HG02798 (cell line): ENCODE measurements around the gene INA.

ENCODE experiments used
- ATAC-seq: cut with Tn5 transposase; IDR thresholded peaks from one replicate; pipeline ENCODE4 v1.9.1; 2021; ENCODE audit warnings: mild to moderate bottlenecking; ENCODE audit not compliant: unreplicated experiment, poor library complexity

The INA gene

DNA sequence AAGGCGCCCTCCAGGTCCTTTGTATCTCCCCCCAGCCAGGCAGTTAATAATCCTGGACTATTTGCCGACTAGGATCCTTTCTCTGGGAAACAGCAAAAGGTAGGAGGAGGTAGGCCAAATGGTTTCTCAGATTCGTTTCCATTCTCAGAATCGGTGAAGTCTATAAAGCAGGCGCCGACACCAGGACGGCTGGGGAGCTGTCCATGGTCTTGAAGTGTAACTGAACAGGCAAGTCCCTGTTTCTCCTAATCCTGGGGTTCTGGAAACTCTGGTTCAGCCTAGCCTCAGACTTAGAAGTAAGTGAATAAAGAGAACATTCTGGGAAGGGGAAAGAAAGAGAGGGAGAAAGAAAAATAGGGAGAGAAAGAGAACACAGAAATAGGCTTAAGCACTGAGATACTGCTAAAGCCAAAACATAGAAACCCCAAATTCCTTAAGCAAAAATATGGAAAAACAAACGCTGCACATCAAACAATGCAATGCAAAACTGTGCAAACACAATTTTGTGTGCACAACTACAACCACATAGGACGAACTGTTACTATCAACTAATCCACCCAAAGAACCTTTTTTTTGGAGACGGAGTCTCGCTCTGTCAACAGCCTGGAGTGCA lies 11.1 kb upstream of the INA start:
- no peak for ATAC-seq

DNA sequence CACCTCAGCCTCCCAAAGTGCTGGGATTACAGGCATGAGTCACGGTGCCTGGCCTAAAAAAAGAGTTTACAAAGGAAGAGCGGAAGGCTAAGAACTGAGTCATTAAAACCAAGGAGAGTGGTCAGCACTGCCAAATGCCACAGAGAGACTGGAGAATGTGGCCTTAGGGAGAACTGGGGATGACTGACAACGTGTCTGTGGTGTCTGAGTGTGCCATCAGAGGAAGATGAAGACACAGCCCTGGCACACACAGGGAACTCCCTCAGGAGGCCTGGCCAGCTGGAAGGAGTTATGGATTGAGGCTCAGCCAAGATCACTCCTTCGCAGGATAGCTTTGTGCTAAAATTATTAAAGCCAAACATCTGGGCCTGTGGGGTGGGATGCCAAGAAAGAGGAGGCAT lies 3.9 kb upstream of the INA start:
- no peak for ATAC-seq

DNA sequence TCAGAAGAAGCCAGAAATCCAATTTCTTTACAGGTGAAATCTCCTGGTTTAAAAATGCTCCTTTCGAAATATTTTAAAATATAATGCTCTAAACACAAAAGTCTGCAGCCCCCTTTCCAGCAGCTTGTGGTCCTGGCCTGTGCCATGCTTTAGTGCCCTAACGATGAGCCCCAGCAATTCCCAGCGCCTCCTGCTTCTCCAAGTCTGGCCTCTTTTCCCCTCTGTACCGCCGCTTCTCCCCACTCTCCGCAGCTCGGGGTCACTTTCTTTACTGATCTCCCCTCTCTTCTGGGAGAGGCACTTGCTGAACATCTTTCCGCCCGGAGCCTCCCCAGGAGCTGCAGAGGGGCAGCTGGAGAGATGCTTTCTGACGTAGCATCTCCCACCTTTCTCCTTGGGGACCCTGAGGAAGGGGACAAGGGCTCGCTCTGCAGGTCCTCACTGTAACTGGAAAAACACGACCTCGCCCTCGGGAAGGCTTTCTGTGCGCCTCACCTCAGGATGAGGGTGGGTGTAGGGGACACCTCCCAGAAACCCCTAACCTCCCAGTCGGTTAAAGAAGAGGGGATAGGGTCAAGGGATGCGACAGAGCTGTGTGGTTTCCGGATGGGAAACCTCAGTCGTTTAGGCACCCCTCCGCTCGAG lies 565 bp upstream of the INA start:
- ATAC-seq: no peak

DNA sequence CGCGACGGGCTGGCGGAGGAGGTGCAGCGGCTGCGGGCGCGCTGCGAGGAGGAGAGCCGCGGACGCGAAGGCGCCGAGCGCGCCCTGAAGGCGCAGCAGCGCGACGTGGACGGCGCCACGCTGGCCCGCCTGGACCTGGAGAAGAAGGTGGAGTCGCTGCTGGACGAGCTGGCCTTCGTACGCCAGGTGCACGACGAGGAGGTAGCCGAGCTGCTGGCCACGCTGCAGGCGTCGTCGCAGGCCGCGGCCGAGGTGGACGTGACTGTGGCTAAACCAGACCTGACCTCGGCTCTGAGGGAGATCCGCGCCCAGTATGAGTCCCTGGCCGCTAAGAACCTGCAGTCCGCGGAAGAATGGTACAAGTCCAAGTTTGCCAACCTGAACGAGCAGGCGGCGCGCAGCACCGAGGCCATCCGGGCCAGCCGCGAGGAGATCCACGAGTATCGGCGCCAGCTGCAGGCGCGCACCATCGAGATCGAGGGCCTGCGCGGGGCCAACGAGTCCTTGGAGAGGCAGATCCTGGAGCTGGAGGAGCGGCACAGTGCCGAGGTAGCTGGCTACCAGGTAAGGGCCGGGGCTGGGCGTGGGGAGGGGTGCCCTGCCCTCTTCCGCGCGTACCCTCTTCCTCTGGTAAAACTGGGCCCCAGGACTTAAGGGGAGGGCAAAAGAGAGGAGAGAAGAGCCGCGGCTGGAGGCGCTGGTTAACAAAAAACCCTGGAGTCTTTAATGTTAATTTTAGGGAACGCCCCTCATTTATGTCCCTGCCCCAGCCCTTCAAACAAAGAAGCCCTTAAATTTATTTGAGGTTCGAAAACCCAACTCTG lies 987 bp downstream of the INA start:
- ATAC-seq: no peak

DNA sequence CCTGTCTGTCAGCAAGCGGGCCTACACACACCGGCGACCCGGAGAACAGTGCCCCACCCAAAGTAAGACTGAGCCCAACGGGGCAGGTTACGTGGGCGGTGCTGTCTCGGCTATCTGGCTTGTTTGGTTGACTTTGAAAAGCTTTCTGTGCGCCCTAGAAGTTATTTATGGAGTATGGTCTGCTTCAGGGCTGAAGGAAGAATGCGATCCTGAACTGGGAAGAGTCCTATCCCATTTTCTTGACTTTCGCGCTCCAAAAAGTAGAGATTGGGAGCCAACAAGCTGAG lies 1.5 kb downstream of the INA start:
- ATAC-seq: no peak

DNA sequence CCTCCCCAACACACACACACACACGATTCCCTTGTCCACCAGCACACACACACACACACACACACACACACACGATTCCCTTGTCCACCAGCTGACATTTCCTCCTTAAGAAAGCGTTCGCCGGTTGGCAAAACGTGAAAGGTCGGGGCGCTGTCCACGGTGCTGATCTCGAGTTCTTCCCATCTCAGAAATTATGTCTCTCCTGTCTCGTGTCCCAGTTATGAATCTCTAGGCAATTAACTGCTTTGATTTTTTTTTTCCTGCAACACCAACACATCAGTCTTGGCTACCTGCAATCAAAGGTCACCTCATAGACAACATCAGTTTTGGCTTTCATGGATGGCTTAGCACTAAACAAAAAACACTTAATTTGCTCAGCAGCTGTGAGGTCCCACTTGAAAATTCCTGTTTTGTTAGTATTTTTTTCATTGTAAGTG lies 1.9 kb downstream of the INA start:
- no peak for ATAC-seq

DNA sequence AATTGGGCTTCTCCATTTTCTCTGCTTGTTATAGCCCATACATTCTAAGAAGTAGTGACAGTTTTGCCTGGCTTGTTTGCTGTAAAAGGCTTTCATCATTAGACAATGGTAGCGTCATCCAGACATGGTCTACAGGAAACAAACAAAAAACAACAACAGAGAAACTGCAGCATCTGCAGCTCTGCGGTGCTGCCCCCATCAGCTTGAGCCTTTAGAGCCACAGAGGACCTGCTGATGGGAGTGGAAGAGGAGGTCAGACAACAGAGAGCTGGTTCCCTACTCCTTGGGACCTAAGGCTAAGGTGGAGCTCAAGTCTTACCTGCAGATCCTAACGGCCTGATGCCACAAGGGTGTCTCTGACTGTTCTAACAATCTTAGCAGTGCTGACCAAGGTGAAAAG lies 3.1 kb downstream of the INA start:
- no peak for ATAC-seq

DNA sequence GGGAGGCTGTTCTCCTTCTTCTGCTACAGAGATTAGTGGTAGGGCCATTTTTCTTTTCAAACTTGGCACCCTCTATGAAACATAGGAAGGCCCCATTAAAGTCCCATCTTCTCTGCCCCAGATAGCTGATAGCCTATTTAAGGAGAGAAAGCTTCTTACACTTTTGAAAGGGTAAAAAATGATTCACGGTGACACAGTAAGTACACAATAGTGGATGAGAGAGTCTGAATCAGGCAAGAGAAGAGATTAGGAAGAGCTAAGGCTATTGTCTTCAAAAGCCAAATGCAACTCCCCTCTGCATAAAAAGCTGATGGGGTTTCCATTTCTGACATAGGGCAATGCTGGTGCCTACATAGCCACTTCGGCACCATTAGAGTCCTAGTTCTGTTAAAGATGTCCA lies 3.6 kb downstream of the INA start:
- no peak for ATAC-seq

DNA sequence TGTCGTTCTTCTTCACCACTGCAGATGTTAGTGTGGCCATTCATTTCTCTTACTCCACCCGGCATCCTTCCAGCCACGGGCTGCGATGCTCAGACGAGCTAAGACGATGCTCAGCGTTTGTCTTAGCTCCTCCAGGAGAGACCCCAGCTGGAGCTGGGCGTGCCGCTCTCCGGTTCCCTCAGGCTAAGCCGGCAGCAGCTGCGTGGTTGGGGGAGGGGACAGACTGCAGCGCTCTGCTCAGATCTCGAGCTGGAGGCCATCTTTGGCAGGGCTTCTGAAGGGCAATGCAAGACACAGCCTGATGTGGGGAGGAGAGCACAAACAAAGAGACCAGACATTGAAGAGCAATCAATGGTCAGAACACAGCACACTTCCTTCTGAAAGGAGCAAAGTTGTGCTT lies 4.8 kb downstream of the INA start:
- ATAC-seq: no peak

DNA sequence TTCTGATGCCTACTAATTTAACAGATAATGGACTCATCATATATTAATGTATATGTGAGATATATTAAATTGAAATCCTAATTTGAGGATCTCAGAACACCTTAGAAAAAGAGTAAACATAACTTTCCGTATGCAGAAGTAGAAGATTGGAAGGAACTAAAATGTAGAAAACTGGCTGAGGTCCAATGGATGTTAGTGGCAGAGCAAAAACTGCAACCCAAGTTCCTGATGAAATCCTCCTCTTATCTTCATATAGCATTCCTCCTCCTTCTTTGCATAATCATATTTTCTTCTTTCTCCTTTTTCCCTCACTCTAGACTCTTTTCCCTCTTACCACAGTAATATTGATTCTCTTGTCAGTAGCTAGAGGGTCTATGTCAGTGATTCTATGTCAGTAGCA lies 6.0 kb downstream of the INA start:
- no peak for ATAC-seq

DNA sequence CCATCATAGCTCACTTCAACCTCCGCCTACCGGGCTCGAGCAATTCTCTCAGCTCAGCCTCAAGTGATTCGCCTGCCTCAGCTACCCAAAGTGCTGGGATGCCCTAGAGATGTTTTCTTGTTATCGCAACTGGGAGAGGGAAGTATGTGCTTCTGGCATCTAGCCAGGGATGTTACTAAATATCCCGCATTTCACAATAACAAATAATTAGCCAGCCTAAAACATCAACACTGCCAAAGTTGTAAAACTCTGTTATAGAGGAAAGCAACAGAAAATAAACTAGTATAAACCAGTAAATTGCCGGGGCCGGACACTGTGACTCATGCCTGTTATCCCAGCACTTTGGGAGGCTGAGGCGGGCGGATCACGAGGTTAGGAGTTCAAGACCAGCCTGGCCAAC lies 7.2 kb downstream of the INA start:
- no peak for ATAC-seq

DNA sequence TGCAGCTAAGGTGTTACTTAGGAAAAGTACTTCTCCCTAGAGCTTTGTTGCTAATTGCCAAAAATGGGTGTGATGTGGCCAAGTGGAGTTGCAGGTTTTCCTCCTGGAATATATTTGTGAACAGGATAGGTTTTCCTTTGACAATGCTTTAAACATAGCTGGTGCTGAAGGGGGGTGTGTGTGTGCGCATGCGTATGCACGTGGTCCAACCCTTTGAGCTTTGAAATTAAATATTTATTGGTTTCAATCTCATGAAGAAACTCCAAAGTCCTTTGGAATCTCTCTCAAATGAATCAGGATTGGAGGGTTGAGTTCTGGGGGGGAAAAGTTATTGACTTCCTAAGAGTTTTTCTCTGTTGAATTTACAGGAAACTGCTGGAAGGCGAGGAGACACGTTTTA lies 11.1 kb downstream of the INA start:
- ATAC-seq: no peak

DNA sequence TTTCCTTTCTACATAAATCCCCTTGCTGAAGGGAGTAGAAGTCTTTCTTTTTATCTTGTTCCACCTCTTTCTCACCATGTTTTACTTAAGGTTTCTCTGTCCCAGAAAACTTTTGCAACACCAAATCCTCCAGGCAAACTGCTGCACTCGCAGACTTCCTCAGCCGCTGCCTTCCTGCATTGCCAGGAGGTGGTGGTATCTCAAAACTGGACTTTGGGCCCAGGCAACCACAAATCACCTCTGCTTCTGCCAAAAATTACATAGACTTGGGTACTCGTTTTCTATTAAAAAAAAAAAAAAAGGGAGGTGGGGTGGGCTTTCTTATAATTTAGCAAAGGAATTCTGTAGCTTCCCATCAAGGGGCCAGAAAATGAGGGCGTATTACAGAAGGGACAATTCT lies 14.7 kb downstream of the INA start:
- ATAC-seq: no peak

DNA sequence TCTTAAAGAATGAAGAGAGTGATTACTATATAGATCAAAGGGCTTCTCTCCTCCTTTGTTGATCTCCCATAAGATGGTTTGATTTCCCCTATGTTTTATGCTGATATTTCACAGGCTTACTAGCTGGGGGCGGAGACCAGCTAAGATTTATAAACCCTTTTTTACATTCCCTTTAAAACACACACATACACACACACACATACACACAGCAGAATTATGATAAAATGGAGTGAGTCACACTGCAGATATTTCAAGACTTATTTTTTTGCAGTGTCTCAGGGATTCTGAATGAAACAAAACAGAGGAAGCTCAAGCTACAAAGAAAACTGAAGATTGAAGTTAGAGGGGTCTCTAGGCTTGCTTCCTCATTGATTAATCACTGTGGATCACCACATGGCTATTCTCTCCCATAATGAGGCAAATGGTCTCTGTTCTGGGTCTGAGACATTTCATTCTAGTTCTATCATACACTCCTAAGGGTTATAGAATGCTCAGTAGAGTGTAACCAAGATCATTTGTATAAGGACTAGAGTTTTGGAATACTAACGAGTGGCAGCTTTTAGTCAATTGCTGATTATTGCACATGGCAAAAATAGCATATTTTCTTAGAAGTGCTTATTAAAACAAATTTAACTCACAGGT lies 18.6 kb downstream of the INA start:
- ATAC-seq: no peak

DNA sequence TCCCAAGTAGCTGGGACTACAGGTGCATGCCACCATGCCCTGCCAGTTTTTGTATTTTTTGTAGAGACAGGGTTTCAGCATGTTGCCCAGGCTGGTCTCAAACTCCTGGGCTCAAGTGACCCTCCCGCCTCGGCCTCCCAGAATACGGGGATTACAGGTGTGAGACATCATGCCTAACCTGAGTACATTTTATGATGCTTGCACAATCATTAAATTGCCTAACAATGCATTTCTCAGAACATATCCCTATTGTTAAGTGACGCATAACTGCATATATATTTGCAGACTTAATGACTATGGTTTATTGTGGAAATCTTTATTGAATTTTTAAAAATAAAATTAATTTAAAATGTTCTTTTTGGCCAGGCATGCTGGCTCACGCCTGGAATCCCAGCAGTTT lies 30.7 kb downstream of the INA start:
- no peak for ATAC-seq

DNA sequence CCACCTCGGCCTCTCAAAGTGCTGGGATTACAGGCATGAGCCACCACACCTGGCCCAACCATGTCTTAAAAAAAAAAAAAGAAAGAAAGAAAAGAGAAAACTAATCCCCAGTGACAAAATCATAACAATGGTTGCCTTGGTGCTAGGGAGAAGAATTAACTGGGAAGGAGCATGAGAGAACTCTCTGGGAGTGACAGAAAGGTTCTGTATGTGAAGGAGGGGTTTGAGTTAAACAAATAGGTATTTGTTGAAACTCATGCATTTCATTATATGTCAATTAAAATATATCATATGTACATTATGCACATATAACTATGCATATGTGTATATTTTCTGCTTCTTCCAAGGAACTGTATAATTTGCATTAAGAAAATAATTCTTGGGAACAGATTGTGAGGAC lies 33.3 kb downstream of the INA start:
- no peak for ATAC-seq

DNA sequence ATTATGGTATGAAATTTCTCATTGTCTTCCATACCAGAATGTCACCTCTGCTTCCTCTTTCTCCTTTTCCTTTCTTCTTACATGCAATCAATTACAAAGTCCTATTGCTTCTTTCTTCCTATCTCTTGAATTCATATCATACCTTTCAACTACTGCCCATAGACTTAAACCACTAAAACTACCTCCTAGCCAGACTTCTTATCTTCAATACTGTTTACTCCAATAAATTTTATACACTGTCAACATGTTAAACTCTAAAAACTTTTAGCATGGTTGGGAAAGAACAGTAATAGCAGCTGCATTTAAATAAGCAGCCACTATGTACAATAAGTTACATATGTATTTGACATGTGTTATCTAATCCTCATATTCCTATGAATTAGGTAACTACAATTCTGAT lies 39.1 kb downstream of the INA start:
- ATAC-seq: no peak

DNA sequence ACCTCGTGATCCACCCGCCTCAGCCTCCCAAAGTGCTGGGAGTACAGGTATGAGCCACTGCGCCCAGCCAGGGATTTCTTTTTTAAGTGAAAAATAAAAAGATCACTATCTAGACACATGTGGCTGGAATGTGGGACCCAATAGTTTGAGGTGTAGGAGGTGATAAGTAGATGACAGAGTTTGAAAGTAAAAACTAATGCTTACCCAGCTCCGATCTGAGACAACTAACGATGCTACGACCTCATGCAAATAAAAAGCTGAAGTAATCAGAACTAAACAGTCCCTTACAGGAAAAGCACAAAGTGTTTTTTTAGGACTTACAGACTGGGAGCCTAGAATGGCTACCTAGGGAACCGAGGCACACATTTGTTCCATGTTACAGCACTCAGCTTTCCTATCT lies 51.0 kb downstream of the INA start:
- no peak for ATAC-seq

DNA sequence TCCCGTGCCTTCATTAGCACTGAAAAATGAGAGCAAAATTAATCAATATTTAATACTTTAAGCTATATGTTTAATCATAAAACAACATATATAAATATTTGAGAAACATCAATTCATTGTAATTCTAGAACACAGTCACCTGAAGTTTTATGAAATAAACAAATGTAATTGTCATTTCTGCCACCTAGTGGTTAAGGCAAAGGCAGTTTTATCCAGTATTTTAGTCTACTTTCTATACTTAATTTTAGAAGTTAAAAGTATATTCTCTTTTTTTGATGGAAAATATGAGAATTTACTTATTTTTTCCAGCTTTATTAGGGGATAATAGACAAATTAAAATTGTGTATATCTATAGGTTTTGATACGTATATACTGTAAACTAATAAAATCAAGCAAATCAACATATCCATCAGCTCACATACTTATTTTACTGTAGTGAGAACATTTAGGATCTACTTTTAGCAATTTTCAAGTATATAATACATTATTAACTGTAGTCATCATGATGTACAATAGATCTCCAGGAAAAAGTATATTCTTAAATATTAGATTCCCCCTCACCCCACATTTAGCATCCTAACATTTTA lies 57.1 kb downstream of the INA start:
- no peak for ATAC-seq

DNA sequence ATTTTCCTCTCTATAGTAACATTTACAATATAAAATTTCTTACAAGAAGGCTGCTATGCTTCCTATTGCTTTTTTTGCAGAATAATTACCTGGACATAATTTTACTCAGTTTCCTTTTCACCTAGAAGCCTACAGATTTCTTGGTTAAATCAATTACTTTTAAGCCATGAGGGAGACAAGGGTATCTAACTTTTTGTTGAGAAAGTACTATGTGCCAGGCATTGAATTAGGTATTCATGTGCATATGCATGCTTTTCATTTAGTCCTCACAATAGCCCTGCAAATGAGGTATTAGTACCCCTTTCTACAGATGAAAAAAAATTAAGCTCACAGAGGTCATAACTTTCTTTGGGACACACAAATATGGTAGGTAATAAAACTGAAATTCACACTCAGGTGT lies 57.6 kb downstream of the INA start:
- ATAC-seq: no peak

DNA sequence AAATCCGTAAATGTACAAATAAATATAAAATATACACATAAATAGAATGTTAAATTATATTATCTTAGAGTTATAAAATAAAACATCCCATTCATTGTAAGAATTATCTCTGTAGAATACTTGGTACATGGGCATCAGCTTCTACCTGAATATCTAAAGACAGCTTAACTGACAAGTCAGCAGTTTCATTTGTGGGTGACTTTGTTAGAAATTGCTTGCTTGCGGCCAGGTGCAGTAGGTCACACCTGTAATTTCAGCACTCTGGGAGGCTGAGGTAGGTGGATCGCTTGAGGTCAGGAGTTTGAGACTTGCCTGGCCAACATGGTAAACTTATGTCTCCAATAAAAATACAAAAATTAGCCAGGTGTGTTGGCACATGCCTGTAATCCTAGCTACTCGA lies 59.4 kb downstream of the INA start:
- no peak for ATAC-seq
